NCI-H524 treated with DMSO at 0.1 percent for 48 hours (cell line): ENCODE results near the gene ITPR1.

Source experiments
- DNase-seq: peaks from one replicate; lab custom pipeline; 2025; lab: John Stamatoyannopoulos, UW

Gene ITPR1

GRCh38 chr3:4643904-4644547 lies 150.9 kb downstream of the ITPR1 start:
- no peak for DNase-seq

GRCh38 chr3:4644951-4645350 lies 151.8 kb downstream of the ITPR1 start:
- no peak for DNase-seq

- DNase-seq: no peak
Observed at GRCh38 chr3:4645468-4645867, 152.3 kb downstream of the ITPR1 start.

DNA sequence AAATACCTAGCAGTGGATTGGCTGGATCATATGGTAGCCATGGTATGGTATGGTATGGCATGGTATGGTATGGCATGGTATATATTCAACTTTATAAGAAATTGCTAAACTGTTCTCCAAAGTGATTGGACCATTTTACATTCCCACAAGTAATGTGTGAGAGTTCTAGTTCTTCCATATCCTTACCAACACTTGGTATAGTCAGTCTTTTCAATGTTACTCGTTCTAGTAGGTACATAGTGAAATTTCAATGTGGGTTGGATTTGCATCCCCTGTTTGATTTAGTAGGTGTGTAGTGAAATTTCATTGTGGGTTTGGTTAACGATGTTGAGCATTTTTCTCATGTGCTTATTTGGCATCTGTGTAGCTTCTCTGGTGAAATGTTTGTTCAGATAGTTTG lies 154.3 kb downstream of the ITPR1 start:
- DNase-seq: no peak

GRCh38 chr3:4655145-4656045 lies 162.2 kb downstream of the ITPR1 start:
- DNase-seq: no peak

- DNase-seq: no peak
Observed at GRCh38 chr3:4656059-4656458, 162.9 kb downstream of the ITPR1 start.

DNA sequence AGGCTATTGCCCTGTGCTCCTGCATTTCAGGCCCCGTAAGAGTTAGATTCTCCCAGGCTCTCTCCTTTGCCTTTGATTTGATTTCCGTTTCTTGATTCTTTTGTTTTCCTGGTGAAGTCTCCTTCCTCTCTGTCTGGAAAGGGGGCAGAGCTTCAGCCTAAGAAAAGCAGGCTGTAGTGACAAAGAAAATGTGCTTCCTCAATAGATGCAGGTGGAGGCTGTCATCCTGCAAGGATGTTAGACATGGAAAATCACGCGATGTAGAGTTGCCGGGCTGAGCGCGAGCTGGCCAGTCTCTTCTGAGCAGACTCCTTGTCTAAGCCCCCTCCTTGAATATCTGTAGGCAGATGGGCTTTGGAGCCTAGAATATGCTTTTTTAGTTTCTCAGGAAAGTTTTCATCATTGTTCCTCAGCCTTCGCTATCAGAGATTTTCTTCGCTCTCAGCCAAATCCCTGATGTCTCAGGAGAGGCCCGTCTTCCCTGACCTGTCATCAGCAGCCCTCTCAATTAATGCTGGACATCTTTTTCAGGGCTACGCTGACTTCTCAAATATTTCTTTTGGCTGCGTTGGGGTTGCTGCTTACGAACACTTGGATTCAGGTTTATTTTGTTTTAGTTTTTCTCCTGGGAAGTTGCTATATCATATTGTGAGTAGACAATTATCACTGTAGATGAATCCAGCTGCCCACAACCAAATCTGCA lies 163.6 kb downstream of the ITPR1 start:
- no peak for DNase-seq

GRCh38 chr3:4660936-4661335 lies 167.8 kb downstream of the ITPR1 start:
- DNase-seq: no peak

- no peak for DNase-seq
Observed at GRCh38 chr3:4664412-4664811, 171.3 kb downstream of the ITPR1 start.

DNA sequence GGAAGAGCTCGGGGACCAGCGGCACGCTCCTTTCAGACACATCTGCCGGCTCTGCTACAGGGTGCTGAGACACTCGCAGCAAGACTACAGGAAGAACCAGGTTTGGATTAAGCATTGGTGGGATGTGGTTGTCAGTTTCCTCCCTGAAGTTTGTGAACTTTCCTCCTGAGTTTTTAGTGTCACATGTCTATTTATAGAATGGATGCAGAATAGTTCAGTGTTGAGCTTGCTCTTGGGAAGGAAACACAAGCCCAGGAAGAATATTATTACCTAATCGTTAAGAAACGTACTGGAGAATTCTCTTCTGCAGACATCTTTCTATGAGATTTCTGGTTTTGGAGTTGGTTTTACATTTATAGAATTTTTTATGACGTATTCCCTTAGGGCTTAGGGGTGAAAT lies 172.0 kb downstream of the ITPR1 start:
- no peak for DNase-seq

- DNase-seq: no peak
Observed at GRCh38 chr3:4666071-4666470, 172.9 kb downstream of the ITPR1 start.

- DNase-seq: no peak
Observed at GRCh38 chr3:4670352-4670751, 177.2 kb downstream of the ITPR1 start.

GRCh38 chr3:4672725-4673275 lies 179.7 kb downstream of the ITPR1 start:
- no peak for DNase-seq

- no peak for DNase-seq
Observed at GRCh38 chr3:4674216-4674615, 181.1 kb downstream of the ITPR1 start.

DNA sequence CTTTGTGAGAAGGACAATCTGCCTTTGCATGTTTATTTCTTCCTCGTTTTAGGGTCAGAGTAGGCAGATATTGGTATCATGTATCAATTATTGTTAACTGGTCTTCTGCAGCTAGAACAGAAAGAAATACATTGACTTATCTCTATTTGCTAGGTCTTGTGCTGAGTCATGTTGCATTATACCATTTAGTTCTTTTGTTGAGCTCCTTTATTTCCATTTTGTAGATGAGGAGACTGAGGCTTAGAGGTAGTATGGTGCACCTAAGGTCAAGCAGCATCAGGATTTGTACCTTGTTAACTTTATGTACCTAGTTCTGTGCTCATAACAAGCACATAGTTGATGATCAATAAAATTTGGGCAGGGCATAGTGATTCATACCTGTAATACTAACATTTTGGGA lies 182.6 kb downstream of the ITPR1 start:
- no peak for DNase-seq

- no peak for DNase-seq
Observed at GRCh38 chr3:4678320-4678719, 185.2 kb downstream of the ITPR1 start.

- no peak for DNase-seq
Observed at GRCh38 chr3:4680227-4680691, 187.1 kb downstream of the ITPR1 start.

DNA sequence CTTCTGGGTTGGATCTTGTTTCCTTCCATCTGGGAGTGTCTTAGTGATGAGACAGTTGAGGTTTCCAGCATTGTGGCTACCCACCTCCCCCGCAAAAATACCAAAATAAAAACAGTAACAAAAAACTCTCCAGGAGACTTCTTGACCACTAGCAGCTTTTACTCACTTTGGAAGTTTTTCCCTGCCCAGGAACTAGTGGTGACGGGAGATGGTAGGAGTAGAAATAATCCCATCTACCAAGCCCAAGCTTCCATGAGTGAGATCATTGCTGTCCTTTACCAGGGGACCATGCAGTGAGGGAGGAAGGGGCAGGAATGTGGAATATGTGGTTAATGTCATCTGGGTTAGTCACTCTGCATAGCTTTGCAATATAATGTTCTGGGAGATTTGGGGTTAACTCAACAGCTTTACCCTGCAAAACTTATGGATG lies 187.7 kb downstream of the ITPR1 start:
- no peak for DNase-seq

GRCh38 chr3:4681301-4681700 lies 188.2 kb downstream of the ITPR1 start:
- no peak for DNase-seq

GRCh38 chr3:4684117-4684516 lies 191.0 kb downstream of the ITPR1 start:
- no peak for DNase-seq

DNA sequence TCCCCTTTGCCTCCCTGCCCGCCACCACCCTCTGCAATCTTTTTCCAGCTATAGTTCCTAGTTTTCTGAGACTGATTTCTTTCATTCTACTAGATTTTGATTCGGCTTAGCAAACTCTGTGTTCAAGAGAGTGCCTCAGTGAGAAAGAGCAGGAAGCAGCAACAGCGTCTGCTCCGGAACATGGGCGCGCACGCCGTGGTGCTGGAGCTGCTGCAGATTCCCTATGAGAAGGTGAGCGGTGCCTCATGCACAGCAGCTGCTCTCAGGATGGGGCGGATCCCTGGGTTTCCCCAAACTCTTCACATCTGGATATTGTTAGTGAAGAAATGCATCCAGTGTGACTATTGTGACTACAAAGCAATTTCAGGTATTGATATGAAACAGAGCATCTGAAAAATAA lies 191.8 kb downstream of the ITPR1 start:
- DNase-seq: no peak

DNA sequence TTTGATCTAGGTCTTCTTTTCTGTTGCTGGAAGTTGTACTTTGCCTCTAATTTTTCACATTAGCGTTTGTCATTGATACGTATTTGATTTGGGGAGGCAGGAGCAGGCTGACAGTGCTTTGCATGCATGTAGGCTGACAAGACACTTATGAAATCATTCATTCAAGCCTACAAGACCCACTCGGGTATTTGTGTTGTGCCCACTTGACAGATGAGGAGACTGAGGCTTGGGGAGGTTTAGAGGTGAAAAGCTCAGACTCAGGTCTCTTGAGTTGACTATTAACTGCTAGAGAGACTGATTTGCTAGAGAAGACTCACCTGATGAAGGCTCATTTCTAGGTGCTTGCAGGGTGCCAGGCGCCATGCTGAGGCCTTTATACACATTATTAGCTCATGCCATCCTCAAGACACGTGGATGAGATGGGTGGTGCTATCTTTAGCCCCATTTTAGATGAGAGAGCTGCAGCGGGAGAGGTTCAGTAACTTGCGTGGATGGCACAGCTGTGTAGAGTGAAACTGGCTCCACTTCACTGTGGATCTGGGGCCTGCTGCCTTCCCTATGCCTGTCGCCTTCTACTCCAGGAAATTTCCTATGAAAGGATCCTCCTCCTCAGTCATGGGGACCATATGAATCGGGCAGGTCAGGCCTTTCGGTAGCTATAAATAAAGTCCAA lies 192.7 kb downstream of the ITPR1 start:
- no peak for DNase-seq
